HFF-Myc (cell line): Measurements from ENCODE around the gene MEGF9.

Experiments
- DNase-seq: peaks from one replicate; pipeline ENCODE4 v3.0.0-alpha.2; 2011; ENCODE audit warnings: low read depth; ENCODE audit errors: extremely low read depth
- H3K4me3 ChIP-seq: replicated peaks from 2 replicates; pipeline ENCODE4 v1.5.1; 2011; ENCODE audit warnings: low read depth, mild to moderate bottlenecking, control low read depth, low read length
- TF ChIP-seq, protein P1 (sequence below): IDR thresholded peaks from 2 replicates; pipeline ENCODE4 v1.5.1; 2012; ENCODE audit warnings: mild to moderate bottlenecking, low read depth, low read length, control low read depth; ENCODE audit errors: missing control alignments

MEGF9 gene

GRCh38 chr9:120707170-120707569 lies 7.1 kb downstream of the MEGF9 start:
- no peak for DNase-seq
- H3K4me3 ChIP-seq: no peak overlapping the region
- TF ChIP-seq, protein P1, sequence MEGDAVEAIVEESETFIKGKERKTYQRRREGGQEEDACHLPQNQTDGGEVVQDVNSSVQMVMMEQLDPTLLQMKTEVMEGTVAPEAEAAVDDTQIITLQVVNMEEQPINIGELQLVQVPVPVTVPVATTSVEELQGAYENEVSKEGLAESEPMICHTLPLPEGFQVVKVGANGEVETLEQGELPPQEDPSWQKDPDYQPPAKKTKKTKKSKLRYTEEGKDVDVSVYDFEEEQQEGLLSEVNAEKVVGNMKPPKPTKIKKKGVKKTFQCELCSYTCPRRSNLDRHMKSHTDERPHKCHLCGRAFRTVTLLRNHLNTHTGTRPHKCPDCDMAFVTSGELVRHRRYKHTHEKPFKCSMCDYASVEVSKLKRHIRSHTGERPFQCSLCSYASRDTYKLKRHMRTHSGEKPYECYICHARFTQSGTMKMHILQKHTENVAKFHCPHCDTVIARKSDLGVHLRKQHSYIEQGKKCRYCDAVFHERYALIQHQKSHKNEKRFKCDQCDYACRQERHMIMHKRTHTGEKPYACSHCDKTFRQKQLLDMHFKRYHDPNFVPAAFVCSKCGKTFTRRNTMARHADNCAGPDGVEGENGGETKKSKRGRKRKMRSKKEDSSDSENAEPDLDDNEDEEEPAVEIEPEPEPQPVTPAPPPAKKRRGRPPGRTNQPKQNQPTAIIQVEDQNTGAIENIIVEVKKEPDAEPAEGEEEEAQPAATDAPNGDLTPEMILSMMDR: no peak

DNA sequence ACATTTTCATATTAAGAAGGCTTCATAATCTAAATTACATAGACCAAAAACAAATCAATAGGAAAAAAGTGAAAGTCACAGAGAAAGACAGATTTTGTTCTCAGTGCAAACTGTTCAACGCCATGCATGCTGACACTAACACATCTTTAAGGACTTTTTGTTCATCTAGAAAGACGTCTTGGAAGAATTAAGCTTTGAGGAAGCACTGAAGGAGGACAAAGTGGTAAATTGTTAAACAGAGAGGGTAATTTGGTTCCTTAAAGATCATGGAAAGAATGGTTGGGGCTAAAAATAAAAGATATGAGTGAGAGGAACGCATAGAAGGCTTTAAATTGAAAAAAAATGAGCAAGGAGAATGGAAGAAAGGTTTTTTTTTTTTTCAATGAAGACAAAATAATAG lies 9.1 kb downstream of the MEGF9 start:
- TF ChIP-seq, protein P1: no peak
- no peak overlapping the region for H3K4me3 ChIP-seq
- no peak for DNase-seq

GRCh38 chr9:120702075-120702474 lies 12.2 kb downstream of the MEGF9 start:
- DNase-seq: no peak
- TF ChIP-seq, protein P1: no peak
- no peak overlapping the region for H3K4me3 ChIP-seq

DNA sequence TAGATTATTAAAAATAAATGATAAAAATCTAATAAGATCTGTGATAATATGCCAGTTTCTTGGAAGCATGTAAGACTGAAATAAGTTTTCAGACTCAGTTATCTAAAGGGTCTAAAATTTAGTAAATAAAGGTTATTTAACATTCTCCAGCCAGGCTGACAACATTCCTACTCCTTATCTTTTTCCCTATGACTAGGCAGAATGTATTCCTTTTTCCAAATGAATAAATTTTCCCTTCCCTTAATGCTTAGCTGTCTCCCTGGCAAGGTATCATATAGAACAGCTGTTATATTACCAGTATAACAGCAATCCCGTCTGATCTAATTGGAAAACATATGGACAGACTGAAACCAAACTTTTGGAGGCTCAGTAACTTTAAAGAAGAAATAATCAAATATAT lies 13.0 kb downstream of the MEGF9 start:
- H3K4me3 ChIP-seq: no peak overlapping the region
- no peak for DNase-seq
- TF ChIP-seq, protein P1: no peak

DNA sequence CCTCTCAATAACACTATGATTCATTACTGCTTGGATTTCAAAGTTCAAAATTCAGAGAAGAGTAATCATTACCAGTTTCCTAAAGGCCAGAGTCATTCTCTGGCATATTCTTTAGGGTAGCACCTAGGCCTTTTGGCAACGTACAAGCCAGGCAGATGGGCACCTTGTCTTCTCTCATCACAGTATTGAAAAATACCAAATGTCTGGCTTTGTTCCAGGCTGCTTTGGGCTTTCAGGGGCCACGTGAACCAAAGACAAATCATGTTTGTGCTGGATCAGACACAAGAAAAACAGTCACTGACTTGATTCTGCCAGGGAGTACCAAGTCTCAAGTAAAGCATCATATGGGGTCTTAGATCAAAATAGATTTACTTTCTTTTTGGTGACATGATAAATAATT lies 15.5 kb downstream of the MEGF9 start:
- TF ChIP-seq, protein P1: no peak
- DNase-seq: no peak
- H3K4me3 ChIP-seq: no peak overlapping the region

- DNase-seq: no peak
- no peak overlapping the region for H3K4me3 ChIP-seq
- TF ChIP-seq, protein P1: no peak
Observed at GRCh38 chr9:120697448-120697847, 16.8 kb downstream of the MEGF9 start.

DNA sequence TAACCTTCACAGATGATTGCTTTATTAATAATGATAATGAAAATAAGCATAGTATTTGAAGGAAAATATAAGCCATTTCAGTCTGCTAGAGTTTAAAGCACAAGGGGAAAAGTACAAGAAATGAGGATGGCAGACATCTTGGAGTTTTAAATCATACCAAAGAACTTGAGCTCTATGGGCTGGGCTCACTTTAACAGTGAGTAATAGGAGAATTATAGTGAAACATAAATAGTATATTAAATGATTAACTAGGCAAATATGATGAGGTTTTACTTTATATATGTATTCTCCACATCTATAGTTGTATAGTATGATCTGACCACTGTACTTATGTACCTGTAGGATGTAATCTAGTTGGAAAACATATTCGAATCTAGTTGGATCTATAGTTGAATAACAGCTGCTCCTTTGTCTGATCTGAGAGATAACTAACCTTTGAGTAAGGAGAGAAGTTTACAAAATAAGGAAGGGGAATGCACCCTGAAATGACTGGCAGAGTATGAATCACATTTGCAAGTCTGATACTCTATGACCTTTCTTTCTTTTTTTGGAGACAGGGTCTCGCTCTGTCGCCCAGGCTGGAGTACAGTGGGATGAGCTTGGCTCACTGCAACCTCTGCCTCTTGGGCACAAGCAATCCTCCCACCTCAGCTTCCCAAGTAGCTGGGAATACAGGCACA lies 17.6 kb downstream of the MEGF9 start:
- DNase-seq: no peak
- TF ChIP-seq, protein P1: no peak
- H3K4me3 ChIP-seq: no peak overlapping the region
